Pericardium fibroblast (primary cell): ENCODE results near the gene ATG4B. TPM values are rescaled to one million over a fixed set of nuclear protein-coding genes. Genes with fewer than 3 reads are reported as not detected.

Source experiments
- total RNA-seq: library from RNA; depleted of rRNA; stranded (reverse); fragments of >200 nt; gene quantifications from 2 replicates; pipeline ENCODE4 v1.2.3, GENCODE V29; 2015

The ATG4B gene
- total RNA-seq: 30.6 and 44.6 TPM in 2 replicates

DNA sequence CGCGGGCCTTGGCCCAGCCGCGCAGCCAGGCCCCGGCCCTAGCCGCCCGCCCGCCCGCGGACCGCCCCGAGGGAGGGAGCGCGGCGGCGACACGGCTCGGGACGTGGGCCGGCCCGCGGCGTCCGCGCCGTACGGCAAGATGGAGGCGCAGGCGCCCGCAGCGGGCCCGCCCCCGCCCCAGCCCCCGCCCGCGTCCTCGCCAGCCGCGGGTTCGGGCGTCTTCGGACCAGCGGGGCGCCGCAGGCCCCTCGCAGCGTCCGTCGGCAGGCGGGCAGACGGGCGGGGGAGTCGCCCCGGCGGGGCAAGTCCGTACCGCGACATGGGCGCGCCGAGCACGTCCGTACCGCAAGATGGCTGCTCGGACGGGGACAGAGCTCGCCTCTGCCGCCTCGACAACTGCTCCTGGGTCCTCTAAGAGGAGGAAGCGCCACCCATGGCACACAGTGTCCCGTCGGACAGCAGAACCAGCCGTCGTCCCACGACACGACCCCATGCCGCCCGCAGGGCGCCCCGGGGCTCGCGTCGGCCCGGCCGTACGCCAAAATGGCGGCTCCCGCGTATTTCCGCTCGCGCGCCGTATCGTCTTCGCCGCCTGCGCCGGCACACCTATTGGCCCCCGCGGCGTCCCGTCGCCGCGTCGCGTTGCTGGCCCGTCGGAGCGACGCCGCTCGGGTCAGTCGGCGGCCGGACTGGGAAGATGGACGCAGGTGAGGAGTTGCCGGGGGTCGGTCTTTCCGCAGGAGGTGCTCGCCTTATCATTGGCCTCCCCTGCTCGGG, at the start of gene ATG4B, which contains the start of gene THAP4:
TSS of gene ATG4B (plus strand) at position 676 of the 777 bp plus-strand sequence. CDS start at position 698, 22 bp downstream.
TSS of gene THAP4 (minus strand) at position 141 of the 777 bp plus-strand sequence. CDS start 141 bp downstream, outside the sequence.

GRCh38 chr2:241686650-241687425, 49.3 kb downstream of the ATG4B start, which contains the start of gene DTYMK:
Gene DTYMK, minus strand, starts transcription at chr2:241686815. Its CDS starts 32 bp downstream, at chr2:241686783.

DNA sequence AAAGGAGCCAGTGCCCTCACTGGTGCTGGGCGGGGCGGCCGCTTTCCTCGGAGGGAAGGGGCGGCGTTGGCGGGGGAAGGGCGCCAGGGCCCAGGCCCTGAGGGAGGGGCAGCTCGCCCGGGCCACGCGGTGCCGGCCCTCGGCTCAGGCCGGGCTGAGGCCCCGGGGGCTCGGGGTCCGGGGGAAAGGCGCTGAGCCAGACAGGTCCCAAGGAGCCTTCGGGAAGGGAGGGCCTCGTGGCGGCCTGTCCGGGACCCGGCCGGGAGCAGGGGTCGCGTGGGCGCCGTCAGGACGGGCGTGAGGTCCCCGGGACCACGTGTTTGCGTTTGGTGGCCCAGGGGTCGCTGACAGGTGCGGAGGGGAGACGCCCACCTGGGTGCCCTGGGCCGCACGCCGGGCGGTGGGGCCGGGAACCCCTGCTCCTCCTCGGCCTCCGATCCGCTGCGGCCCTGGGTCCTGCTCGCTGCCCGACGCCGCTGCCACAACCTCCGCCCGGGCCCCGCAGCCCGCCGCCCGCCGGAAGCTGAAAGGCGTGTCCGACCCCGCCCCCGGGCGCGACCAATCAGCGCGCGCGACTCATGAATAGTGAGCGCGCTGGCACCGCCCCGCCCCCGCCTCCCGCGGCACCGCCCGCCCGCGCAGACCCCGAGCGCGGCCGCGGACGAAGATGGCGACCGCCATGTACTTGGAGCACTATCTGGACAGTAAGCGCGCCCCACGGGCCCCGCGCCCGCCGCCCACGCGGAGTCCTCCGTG, 64.1 kb downstream of the ATG4B start, which contains the start of gene ING5:
TSS of gene ING5 (plus strand) at position 641 of the 756 bp plus-strand sequence. CDS start at position 668, 27 bp downstream.

Other genes with a start within 250 kb of the ATG4B start
- 169 and 216 TPM in 2 replicates for gene STK25, start 129.1 kb upstream of the ATG4B start, total RNA-seq
- gene BOK, start 78.9 kb upstream of the ATG4B start, total RNA-seq: 39.5 and 79.9 TPM in 2 replicates
- 44.2 and 49.5 TPM in 2 replicates for gene THAP4, start 535 bp upstream of the ATG4B start, total RNA-seq
- 18.3 and 29.6 TPM in 2 replicates for gene DTYMK, start 49.1 kb downstream of the ATG4B start, total RNA-seq
- gene ING5, start 64.3 kb downstream of the ATG4B start, total RNA-seq: 15.8 and 27.6 TPM in 2 replicates
- gene D2HGDH, start 96.9 kb downstream of the ATG4B start, total RNA-seq: 16.7 and 20.3 TPM in 2 replicates
- gene GAL3ST2, start 139.1 kb downstream of the ATG4B start, total RNA-seq: not detected in 2 replicates
- 0.09 TPM in 1 of 2 replicates, not detected in the other for gene NEU4, start 171.5 kb downstream of the ATG4B start, total RNA-seq
- gene PDCD1, start 221.2 kb downstream of the ATG4B start, total RNA-seq: 0.12 TPM in 1 of 2 replicates, not detected in the other
- not detected in 2 replicates for gene RTP5, start 232.0 kb downstream of the ATG4B start, total RNA-seq